Subcutaneous adipose tissue (tissue), 4 donors: ENCODE results near the gene PARK7. TPM values are rescaled to one million over a fixed set of nuclear protein-coding genes. Genes with fewer than 3 reads are reported as not detected.

Experiments
- total RNA-seq, 4 donors: library from RNA; depleted of rRNA; stranded (reverse); fragments of >200 nt; gene quantifications; one replicate each; pipeline ENCODE4 v1.1.0, GENCODE V29; 2016
- TF ChIP-seq, protein P1 (sequence below): fragments of 450-650 bp; IDR thresholded peaks from one replicate; pipeline ENCODE4 v1.5.1; 2016; ENCODE audit warnings: low read depth, mild to moderate bottlenecking, control low read depth, antibody characterized with exemption, moderate library complexity

Gene PARK7
- total RNA-seq, 4 donors from 2014 or later: 195 to 251 (median 215) TPM

DNA sequence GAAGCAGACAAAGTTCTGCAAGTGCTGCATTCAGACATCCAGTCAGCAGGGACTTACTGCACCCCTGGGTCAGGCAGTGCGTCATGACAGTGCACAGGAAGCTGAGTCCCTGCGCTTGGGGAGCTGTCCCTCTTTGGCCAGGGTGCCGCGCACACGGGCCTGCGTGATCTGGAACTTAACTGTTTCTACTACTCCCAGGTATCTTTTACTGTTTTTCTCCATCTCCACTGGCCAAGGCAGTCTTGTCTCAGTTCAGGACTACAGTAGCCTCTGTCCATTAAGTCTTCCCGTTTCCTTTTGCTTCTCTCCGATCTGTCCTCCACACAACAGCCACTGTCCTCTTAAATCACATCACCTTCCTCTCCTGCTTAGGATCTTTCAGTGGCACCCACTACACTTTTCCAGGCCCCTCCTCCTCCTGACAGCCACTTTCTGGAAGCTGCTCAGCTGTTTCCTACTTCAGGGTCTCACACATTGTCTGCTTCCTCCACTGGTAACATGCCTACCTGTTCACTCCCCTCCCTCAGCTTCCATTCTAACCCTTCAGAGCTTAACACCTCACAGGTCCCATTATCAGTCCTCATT is 48.7 kb downstream of the PARK7 start:
- TF ChIP-seq, protein P1, sequence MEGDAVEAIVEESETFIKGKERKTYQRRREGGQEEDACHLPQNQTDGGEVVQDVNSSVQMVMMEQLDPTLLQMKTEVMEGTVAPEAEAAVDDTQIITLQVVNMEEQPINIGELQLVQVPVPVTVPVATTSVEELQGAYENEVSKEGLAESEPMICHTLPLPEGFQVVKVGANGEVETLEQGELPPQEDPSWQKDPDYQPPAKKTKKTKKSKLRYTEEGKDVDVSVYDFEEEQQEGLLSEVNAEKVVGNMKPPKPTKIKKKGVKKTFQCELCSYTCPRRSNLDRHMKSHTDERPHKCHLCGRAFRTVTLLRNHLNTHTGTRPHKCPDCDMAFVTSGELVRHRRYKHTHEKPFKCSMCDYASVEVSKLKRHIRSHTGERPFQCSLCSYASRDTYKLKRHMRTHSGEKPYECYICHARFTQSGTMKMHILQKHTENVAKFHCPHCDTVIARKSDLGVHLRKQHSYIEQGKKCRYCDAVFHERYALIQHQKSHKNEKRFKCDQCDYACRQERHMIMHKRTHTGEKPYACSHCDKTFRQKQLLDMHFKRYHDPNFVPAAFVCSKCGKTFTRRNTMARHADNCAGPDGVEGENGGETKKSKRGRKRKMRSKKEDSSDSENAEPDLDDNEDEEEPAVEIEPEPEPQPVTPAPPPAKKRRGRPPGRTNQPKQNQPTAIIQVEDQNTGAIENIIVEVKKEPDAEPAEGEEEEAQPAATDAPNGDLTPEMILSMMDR: no peak

DNA sequence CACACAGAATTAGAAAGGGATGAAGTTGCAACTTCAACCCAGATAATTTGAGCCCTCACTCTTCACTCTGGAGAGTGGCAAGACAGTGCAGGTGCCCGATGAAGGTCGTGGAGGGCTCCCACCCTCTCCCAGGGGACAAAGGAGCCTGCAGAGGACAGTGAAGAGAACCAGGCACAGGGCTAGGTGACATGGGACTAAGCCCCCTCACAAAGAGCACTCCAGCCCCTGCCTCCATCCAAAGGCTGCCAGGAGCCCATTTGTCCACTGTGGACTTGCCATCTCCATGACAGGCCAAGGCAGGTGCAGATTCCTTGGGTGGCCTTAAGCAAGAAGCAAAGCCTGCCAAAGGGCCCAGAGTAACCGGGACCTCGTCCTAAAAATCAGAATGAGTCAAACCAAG is 49.5 kb downstream of the PARK7 start:
- TF ChIP-seq, protein P1: no peak

GRCh38 chr1:8011923-8012858 is 50.7 kb downstream of the PARK7 start:
- TF ChIP-seq, protein P1: no peak

- TF ChIP-seq, protein P1: no peak
These were observed 51.4 kb downstream of the PARK7 start for GRCh38 chr1:8012955-8013354.

- TF ChIP-seq, protein P1: no peak
These were observed 51.9 kb downstream of the PARK7 start for GRCh38 chr1:8013399-8013798.

GRCh38 chr1:8013800-8014199 is 52.3 kb downstream of the PARK7 start:
- TF ChIP-seq, protein P1: no peak

DNA sequence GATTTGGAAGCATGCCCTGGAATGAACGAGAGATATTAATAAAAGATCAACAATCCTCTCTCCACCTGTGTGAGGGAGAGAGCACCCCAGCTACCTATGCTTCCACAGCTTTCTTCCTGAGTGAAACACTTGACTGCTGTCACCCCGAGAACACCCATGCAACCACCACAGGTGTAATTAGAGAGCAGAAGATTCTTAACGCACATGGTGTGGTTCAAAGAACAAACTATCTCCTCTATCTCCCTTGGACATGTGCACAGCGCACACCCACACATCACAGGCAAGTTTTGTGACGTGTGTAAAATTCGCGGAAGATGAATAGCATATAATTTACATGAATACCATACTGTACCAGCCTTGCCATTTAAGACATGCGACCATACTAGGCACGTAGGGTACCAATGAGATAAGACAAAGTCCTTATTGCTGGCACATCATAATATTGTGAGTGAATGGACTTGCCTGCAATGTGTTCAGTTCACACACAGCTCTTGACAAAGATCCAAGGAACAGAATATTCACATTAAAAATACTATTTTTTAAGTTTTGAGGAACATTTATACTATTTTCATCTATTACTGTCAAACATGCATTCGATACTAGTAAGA is 53.0 kb downstream of the PARK7 start:
- TF ChIP-seq, protein P1: no peak
